Right atrium auricular region (tissue), 2 donors: ENCODE results near the gene MIAT. TPM values are rescaled to one million over a fixed set of nuclear protein-coding genes. Genes with fewer than 3 reads are reported as not detected.

Source experiments
- DNase-seq: peaks from one replicate; pipeline ENCODE4 v3.0.0-alpha.2; 2019; ENCODE audit warnings: low spot score
- H3K27ac ChIP-seq, 2 donors: fragments of 200-600 bp; sonication (generic); 1 replicate in 1 of 2; 2 replicates in 1 of 2; pipeline ENCODE4 v1.5.1; 2016 to 2019
- H3K27me3 ChIP-seq, 2 donors: fragments of 200-600 bp; sonication (generic); one replicate each; pipeline versions ENCODE4 v1.5.1 to v1.6.0; 2017 to 2019
- H3K36me3 ChIP-seq: fragments of 200-600 bp; sonication (generic); one replicate; pipeline ENCODE4 v1.5.1; 2016
- H3K4me1 ChIP-seq, 2 donors: fragments of 200-600 bp; sonication (generic); one replicate each; pipeline versions ENCODE4 v1.5.1 to v1.6.0; 2017 to 2019
- H3K4me3 ChIP-seq, 2 donors: fragments of 200-600 bp; sonication (generic); 1 replicate in 1 of 2; 2 replicates in 1 of 2; pipeline ENCODE4 v1.5.1; 2017 to 2019; ENCODE audit warnings: mild to moderate bottlenecking in 1 of 2, moderate library complexity in 1 of 2
- H3K9me3 ChIP-seq, 2 donors: fragments of 200-600 bp; sonication (generic); one replicate each; pipeline ENCODE4 v1.5.1; 2019
- total RNA-seq, 2 donors: library from RNA; depleted of rRNA; stranded (reverse); fragments of >200 nt; gene quantifications; one replicate each; pipeline ENCODE4 v1.1.0, GENCODE V29; 2016
- TF ChIP-seq, protein P1 (sequence below), 2 donors: fragments of 200-600 bp; sonication (generic); IDR thresholded peaks; one replicate each; pipeline ENCODE4 v1.5.1; 2019; ENCODE audit warnings: antibody characterized with exemption in 2 of 2

Gene MIAT
- total RNA-seq, 2 donors from 2014 or later, result 0.19 to 2.0 TPM

GRCh38 chr22:26617271-26618199 lies 39.9 kb upstream of the MIAT start, which contains the start of gene CRYBB1:
CRYBB1 (minus strand) TSS chr22:26618027; CDS start chr22:26616319, 1,708 bp downstream.
- Histone ChIP-seq H3K9me3 (no peaks in the 10 kb centered on the region), H3K36me3 (no peaks in the 10 kb centered on the region), H3K27me3 (no peaks in the 10 kb centered on the region), H3K27ac (no peak within 1 kb of the TSS), H3K4me3 (no peak within 1 kb of the TSS), H3K4me1 (peaks cover 0 to 8% of the 10 kb centered on the region in 2 donors)
- DNase-seq, result no peak
- TF ChIP-seq, protein P1, sequence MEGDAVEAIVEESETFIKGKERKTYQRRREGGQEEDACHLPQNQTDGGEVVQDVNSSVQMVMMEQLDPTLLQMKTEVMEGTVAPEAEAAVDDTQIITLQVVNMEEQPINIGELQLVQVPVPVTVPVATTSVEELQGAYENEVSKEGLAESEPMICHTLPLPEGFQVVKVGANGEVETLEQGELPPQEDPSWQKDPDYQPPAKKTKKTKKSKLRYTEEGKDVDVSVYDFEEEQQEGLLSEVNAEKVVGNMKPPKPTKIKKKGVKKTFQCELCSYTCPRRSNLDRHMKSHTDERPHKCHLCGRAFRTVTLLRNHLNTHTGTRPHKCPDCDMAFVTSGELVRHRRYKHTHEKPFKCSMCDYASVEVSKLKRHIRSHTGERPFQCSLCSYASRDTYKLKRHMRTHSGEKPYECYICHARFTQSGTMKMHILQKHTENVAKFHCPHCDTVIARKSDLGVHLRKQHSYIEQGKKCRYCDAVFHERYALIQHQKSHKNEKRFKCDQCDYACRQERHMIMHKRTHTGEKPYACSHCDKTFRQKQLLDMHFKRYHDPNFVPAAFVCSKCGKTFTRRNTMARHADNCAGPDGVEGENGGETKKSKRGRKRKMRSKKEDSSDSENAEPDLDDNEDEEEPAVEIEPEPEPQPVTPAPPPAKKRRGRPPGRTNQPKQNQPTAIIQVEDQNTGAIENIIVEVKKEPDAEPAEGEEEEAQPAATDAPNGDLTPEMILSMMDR (IDR thresholded peaks at IDR 0.05), result no peak

DNA sequence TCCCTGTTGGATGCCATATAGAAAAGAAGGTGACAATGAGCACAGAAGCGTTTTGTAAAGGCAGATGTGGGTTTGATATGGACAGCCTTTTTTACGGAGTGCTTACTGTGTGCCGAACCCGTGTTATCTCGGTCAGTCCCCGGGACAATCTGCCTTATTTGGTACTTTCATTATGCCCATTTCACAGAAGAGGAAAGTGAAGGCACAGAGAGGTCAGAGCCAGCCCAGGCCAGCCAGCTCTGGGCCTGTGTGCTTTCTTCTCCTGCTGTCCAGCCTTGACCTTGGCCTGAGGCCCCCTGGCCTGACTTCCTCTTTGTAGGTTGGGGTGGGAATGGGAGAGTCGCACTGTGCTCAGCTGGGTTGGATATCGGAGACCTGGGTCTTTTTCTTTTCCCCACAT lies 38.9 kb upstream of the MIAT start:
- no peak overlapping the region for H3K27ac ChIP-seq
- no peaks in the 10 kb centered on the region for H3K9me3 ChIP-seq

DNA sequence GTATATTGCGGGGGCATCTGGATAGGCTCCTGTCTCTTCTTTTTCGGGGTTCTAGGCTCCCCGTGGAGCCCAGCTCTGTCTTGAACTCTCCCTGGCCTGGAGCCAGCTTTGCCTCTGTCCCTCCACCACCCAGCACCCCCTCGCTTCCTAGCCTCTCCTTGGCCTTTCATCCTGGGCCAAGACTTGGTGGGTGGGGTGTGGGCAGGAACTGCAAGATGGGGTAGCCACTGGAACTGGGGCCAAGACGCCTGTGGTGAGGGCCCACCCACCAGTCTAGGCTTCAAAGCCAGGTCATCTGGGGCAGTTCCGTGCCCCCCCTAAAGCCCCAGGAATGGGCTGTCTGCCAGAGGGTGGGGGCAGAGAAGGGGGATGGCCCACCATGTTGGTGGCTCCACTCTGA lies 37.9 kb upstream of the MIAT start:
- Histone ChIP-seq H3K4me1 (peaks cover 0 to 8% of the 10 kb centered on the region in 2 donors), H3K4me3 (no peak overlapping the region), H3K27me3 (no peaks in the 10 kb centered on the region), H3K9me3 (no peaks in the 10 kb centered on the region), H3K36me3 (no peaks in the 10 kb centered on the region), H3K27ac (no peak overlapping the region)
- TF ChIP-seq, protein P1 (IDR thresholded peaks at IDR 0.05), result no peak
- DNase-seq, result no peak

More for the DNA sequence above, 38.9 kb upstream of the MIAT start:
- no peaks in the 10 kb centered on the region for H3K36me3 ChIP-seq
- no peak for DNase-seq
- H3K4me3 ChIP-seq, result no peak overlapping the region
- TF ChIP-seq, protein P1 (IDR thresholded peaks at IDR 0.05), result no peak
- H3K4me1 ChIP-seq, result peaks cover 0 to 8% of the 10 kb centered on the region in 2 donors
- H3K27me3 ChIP-seq, result no peaks in the 10 kb centered on the region

DNA sequence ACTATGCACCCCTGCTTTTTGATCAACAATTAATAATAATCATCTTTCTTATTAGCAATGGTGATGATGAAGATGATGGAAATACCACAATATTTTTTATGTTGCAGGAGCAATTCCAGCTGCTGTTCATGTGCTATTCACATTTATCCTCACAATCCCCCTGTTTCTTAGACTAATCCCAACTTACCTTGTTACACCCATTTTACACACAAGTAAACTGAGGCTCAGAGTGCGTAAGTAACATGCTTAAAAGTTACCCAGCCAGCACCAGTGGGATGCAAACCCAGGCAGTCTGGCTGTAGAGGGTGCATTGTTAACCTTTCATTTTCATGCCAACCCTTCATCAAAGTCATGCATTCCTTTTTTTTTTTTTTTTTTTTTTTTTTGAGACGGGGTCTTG lies 37.2 kb upstream of the MIAT start:
- Histone ChIP-seq H3K9me3 (no peaks in the 10 kb centered on the region), H3K27ac (no peak overlapping the region), H3K27me3 (no peaks in the 10 kb centered on the region), H3K36me3 (no peaks in the 10 kb centered on the region), H3K4me3 (no peak overlapping the region), H3K4me1 (peaks cover 0 to 8% of the 10 kb centered on the region in 2 donors)
- DNase-seq, result no peak
- TF ChIP-seq, protein P1 (IDR thresholded peaks at IDR 0.05), result no peak

DNA sequence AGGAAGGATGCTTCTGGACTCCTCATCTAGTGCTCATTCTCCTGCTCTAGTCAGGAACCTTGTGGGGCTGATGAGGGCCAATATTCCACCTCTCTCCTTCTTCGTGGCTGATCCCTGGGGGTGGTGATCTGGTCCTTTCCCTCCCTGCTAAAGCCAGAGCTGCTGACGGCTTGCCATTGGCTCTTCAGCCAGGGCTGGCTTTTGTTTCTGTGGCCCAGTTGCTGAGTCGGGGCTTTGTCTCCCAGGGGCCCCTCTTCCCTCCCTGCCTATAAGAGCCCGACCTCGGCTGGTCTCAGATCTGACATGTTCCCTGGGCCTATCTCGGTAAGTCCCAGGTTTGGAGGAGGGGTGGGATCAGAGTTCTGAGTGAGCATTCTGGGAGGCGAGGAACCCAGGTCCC lies 35.7 kb upstream of the MIAT start, which contains the start of gene CRYBA4:
CRYBA4 (plus strand) TSS at position 301 of the 400 bp plus-strand sequence. CDS start 634 bp downstream, outside the sequence.
- H3K4me1 ChIP-seq, result peaks cover 0 to 8% of the 10 kb centered on the region in 2 donors
- H3K9me3 ChIP-seq, result no peaks in the 10 kb centered on the region
- H3K36me3 ChIP-seq, result no peaks in the 10 kb centered on the region
- no peak within 1 kb of the TSS for H3K27ac ChIP-seq
- TF ChIP-seq, protein P1 (IDR thresholded peaks at IDR 0.05), result no peak
- DNase-seq, result no peak
- no peak within 1 kb of the TSS for H3K4me3 ChIP-seq
- H3K27me3 ChIP-seq, result no peaks in the 10 kb centered on the region
